SIG-M5 (cell line): Measurements from ENCODE around the gene CREB1.

Experiments used
- DNase-seq: peaks from one replicate; lab custom pipeline; 2025; lab: John Stamatoyannopoulos, UW

Gene CREB1

GRCh38 chr2:207543272-207543671, 13.5 kb downstream of the CREB1 start:
- no peak for DNase-seq

DNA sequence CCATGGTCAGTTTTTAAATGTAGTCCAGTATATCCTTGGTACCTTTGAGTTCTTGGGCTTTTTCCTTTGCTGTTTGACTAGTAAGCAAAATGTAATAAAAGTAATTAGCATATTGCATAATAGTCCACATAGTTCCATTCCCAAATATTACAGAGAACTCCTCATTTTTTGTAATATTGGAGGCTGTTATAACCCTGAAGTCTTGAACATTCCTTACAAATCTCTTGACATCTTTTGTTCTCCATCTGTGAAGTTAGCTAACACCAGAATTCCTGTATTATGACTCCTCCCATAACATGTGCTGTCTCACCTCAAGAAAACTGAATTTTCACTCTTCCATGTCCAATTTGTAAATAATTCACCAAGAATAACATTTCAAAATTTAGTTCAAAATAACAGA, 17.1 kb downstream of the CREB1 start:
- DNase-seq = no peak

GRCh38 chr2:207549145-207549544, 19.4 kb downstream of the CREB1 start:
- no peak for DNase-seq

DNA sequence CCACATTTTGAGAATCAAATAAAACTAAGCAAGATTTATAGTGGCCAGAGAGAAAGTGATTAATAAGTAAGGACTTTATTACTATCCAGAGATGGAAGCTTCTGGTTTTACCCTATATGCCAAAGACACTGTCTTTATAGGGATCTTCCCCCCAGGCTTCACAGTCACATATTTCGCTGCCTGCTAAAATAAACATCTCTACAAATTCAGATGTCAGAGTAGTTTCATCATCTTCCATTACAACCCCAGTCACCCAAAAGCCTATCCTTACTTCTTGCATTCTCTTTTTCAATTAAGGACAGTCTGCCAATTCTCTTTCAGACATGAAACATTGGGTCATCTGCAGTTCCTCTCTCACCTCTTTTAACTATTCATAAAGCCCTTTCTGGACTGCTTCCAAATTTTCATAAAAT, 28.3 kb downstream of the CREB1 start:
- no peak for DNase-seq

- no peak for DNase-seq
Observed at GRCh38 chr2:207561386-207562080, 31.8 kb downstream of the CREB1 start.

DNA sequence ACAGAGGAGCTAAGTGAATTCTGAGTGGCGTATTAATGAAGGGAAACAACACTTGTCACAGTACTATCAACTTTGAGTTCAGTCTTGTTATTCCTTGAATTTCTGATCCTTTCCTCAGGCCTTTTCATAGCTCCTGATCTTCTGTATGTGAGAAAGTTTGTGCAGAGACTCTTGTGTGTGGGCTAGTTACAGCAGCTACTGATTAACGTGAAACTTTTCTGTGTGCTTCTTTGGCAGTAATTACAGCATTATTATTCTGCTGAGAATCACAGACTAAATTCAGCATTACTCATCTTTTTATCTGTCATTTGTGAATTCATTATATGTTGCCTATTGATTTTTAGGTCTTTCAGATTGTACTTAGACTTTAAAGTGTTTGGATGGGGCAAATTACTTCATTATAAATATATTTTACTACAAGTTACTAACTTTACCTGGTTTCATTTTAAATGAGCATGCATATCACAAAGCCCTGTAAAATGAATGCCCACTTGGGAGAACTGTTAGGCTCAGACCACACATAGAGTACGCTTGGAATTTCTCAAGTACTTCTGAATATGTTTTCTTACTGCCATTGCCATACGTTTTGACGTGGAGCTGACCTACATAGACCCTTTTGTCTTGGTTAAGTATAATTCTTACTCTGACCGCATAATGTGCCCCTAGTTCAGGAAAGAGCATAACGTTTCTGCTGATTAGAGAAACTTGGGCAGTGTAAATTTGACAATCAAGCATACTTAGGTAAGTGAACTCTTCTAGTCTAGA, 36.2 kb downstream of the CREB1 start:
- DNase-seq = no peak

DNA sequence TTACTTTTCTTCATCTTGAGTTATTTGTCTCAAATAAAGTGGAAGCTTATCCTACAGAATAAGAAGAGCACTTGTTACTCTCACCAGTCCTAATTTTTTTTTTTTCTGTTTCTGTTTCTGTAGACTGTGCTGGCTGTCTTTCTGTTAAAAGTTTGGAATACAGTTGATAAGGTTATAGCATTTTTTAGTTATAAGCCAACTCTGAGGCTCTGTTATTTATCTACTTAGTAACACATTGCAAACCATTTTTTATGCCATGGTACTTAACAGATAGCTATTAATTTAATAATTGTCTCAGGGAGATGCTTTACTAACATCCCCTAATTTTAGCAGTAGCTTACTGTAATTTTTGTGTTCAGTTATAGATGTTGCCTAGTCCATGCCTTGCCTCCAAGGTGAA, 37.9 kb downstream of the CREB1 start:
- no peak for DNase-seq

DNA sequence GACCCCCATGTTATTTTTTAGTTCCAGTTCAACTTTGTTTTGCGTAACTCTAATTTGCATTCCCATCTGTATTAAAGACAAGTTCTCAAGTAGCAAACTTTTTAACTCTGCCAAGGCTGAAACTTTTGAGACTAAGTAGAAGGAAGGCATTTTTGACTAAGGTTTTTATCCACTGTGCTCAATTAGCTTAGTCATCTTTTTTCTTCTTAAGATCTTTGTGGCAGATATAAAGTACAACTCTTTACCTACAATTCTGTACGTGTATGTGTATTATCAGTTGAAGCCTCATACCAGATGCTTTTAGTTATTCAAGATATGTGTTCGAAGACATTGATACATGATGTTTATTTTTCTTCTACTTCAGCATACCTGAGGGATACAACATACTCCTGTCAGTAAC, 41.6 kb downstream of the CREB1 start:
- no peak for DNase-seq

DNA sequence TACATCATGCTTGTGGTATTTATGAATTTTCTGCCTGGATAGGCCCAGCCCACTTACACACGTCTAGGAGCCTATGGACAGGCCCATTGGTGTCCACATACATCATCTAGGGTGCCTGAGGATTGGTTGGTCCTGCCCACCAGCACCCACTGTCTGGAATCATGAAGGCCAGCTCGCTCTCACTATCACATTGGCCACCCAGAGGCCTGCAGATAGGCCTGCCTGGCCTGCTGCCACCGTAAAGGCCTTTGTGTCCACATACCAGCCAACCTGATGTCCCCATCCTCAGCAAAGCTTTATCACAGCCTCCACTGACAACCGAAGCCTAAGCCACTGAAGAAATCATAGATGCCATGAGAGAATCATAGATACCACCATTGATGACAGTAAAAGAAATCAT, 55.2 kb downstream of the CREB1 start:
- no peak for DNase-seq

GRCh38 chr2:207587305-207587704, 57.5 kb downstream of the CREB1 start:
- DNase-seq = no peak

- no peak for DNase-seq
Observed at GRCh38 chr2:207589143-207589542, 59.4 kb downstream of the CREB1 start.

- no peak for DNase-seq
Observed at GRCh38 chr2:207593277-207593676, 63.5 kb downstream of the CREB1 start.

DNA sequence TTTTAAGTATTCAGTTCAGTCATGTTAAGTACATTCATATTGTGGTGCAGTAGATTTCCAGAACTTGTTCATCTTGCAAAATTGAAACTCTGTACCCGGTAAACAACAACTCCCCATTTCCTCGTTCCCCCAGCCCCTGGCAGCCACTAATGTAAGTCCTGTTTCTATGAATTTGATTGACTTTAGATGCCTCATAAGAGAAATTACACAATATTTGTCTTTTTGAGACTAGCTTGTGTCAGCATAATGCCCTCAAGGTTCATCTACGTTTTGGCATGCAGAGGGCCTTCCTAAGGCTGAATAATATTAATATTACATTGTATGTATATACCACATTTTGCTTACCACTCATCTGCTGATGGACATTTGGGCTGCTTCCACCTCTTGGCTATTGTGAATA, 64.5 kb downstream of the CREB1 start:
- no peak for DNase-seq

- no peak for DNase-seq
Observed at GRCh38 chr2:207594731-207595130, 65.0 kb downstream of the CREB1 start.

- no peak for DNase-seq
Observed at GRCh38 chr2:207599636-207600035, 69.9 kb downstream of the CREB1 start.

DNA sequence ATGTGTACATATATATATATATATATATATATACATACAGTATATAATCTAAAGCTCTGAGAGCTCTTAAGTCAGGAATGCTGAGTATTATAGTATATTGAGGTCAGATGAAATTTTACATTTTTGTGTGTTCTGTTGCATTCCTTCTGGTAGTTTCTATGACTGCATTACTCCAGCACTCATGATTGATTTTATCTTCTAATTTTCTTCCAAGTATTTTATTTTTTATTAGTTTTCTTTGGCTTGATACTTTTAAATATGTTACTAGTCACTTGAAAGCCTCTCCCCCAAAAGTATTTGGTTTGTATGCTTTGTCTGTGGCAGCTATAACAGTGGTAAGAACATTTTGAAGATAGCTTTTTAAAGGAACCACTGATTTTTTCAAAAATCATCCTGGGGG, 70.5 kb downstream of the CREB1 start:
- no peak for DNase-seq

DNA sequence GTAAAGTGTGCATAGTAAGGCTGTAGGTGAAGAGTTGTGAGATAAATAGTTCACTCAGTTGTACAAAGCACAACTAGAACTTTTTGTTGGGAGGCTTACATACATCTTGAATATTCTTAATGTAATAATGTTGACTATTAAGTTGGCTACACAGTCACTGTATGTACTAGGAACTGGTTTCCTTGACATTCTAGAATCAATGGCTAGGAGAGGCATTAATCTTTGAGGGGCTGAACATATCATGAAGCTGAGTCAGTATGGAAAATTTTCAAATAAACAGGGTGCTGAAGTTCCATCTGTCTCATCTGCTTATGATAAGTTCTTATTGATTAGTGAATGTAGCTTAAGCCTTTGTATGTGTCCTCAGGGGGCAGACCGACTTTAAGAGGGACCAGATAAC, 72.0 kb downstream of the CREB1 start:
- DNase-seq = no peak

DNA sequence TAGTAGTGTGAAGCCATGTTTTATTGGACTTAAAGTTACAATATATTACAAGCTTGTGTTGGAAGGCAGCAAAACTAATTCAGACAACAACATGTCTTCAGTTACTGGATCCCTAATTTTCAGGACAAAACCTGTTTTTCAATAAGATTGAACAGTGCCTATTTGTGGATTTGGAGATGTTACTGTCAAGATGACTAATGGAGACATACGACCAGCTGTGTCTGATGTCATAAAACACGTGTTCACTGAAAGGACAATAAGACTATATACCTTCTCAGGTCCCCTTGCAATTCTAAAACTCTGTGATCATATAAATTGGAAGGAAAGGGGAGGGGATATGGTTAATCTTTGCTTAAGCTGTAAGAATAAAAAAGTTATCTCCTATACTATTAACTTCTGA, 73.7 kb downstream of the CREB1 start:
- no peak for DNase-seq

DNA sequence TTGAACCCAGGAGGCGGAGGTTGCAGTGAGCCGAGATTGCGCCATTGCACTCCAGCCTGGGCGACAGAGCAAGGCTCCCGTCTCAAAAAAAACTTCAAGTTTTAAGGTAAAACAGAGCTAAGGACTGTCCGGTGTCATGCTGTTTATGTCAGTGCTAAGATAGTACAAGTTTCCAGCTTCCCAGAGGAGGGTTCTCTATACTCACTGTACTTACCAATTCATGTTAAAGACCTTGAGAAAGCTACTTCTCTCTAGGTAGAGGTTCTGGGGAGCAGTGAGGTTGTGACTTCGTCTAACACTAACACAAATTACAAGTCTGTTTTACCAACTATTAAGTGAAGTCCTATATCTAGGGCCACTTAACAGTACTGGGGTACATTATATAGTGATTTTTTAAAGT, 76.6 kb downstream of the CREB1 start:
- no peak for DNase-seq

DNA sequence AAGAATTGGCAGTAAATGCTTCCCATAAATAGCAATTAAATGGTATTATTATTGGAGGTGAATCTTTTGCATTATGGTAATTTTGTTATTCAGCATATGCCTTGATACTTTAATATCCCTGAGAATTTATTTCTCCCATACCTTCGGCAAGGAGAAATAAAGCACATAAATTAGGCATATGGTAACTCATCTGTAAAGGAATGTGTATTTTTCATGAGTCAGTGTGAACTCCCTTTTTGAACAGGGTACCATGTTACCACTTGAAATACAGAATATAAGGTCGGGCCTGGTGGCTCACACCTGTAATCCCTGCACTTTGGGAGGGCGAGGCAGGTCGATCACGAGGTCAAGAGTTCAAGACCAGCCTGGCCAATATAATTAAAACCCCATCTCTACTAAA, 77.1 kb downstream of the CREB1 start:
- DNase-seq = no peak

DNA sequence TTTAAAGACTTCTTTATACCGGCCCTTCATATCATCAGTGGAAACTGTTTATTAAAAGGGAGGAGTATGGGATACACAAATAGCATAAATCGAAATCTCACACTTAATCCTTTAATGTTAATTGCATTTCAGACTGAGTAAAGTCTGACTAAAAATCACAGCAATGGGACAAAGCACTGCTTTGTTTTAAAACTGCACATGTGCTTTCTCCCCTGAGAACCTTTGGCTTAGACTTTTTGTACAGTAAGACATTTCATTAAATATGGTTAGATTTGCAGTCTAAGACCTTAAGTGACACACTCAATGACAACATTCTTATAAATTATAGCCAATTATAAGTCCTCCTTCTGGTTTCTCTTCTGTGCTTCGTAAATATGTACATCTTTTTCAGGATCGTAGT, 83.0 kb downstream of the CREB1 start:
- DNase-seq = no peak

GRCh38 chr2:207614824-207615223, 85.1 kb downstream of the CREB1 start:
- DNase-seq = no peak

DNA sequence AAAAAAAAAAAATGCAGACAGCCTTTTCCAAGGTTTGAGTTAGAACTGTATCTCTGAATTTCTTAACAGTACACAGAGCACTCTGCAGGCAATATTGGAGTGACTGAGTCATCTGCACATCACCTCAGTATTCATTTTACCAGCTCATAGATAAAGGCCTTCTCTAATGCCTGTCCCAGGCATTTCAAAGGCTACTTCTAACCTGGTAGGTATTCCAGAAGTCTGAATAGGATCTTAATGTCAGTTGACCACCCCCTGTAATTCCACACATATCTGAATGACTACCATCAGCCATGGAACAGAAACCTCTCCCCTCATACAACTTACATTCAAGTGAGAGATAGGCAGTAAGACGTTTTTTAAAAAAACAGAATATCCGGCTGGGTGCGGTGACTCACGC, 86.4 kb downstream of the CREB1 start:
- no peak for DNase-seq
